Stimulated activated naive CD4-positive, alpha-beta T cell (primary cell): ENCODE results near the gene FBXL17.

Experiments
- DNase-seq, 6 experiments: peaks; one replicate each; lab custom pipeline; 2025; lab: John Stamatoyannopoulos, UW

The FBXL17 gene

DNA sequence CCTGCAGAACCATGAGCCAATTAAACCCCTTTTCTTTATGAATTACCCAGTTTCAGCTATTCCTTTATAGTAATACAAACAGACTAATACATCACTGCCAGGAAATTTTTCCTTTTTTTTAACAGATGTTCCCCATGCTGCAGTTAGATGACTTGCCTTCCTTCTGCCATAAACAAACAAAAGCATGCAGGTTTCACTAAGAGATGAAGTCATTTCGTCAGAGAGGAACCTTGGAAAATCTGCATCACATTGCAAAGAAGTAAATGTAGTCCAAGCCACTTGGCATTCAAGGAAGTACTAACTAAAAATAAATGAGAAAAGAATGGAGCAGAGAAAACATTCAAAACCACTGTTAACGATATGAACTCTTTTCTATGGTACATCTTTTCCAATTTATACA lies 517.1 kb downstream of the FBXL17 start:
- DNase-seq: no peak

- no peak for DNase-seq
These were observed 518.8 kb downstream of the FBXL17 start for GRCh38 chr5:107863125-107863524.

DNA sequence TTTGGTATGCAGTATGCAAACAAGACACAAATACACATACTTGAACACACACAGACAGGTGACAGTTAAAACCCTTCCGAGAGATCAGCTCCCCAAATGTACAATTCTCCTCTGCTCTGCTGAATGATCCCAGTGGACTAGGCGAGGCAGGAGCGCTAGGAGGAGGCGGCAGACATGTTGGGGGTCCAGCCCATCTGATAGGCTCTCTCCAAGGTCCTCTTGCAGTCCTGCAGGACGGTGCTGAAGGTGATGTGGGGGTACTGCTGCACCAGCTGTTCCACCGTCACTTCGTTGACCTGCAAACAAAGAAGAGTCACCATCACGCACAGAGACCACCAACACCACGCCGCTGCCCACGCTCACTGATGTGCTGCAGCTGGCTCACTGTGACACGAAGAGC lies 520.3 kb downstream of the FBXL17 start:
- DNase-seq: no peak

DNA sequence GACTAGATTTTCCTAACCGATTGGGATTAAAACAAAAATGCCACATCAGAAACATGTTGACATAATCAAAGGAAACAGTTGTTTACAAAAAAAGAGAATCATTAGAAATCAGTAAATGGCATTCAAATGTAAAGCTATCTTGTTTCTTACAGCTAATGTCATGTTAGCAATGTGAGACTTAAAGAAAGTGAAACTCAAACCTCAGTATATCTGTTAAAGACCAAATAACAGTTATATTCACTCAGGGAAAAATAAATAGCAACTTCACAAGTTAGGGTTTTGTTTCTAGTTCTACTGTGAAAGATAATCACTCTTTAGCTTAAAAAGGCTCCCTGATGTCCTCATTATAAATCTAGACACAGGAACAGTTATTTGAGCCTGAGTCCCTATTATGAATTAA lies 521.9 kb downstream of the FBXL17 start:
- DNase-seq: no peak

DNA sequence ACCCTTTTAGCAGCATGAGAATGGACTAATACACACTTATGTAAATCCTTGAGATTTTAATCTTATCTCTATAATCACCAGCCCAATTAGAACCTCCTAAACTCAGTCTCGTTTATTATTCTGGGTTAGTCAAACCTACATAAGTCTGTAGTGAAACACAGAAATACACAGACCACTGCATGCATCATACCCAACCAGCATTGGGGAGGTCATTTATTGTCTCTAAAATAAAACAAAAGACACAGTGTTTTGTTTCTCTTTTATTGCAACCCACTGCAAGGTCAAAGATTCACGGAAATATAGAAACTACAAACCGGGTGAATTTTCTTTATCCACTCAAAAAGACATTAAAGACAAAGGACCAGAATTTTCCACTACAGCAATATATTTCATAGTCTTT lies 523.1 kb downstream of the FBXL17 start:
- DNase-seq: no peak

DNA sequence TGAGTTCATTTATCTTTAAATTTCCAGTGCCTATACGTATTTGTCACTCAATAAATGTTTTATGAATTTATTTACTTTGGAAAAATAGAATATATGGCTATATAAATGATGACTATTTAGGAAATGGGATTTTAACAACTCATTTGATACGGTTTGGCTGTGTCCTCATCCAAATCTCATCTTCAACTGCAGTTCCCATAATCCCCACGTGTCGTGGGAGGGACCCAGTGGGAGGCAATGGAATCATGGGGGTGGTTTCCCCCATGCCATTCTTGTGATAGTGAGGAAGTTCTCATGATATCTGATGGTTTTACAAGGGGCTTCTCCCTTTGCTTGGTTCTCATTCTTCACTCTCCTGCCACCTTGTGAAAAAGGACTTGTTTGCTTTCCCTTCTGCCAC lies 523.6 kb downstream of the FBXL17 start:
- DNase-seq: no peak

GRCh38 chr5:107857785-107858184 lies 524.1 kb downstream of the FBXL17 start:
- no peak for DNase-seq

GRCh38 chr5:107855171-107855570 lies 526.7 kb downstream of the FBXL17 start:
- DNase-seq: no peak

DNA sequence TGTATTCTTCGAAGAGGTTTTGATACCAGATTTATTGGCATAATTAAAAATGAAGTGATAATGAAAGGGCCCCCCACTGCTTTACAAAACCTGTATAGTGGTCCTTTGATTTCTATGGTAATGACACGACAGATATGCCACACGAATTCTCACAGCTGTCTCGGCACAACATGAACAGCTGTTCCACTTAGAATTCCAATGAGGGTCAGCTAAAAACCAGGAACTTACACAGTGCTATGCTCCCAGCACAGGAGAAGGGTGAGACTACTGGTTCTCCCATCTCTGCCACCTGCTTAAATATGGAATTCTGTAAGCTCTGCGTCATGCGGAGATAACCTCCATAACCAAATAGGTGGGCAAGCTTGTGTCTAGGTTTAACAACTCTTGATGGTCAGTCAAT lies 528.2 kb downstream of the FBXL17 start:
- DNase-seq: no peak

- no peak for DNase-seq
These were observed 528.9 kb downstream of the FBXL17 start for GRCh38 chr5:107853031-107853430.

GRCh38 chr5:107849118-107849517 lies 532.8 kb downstream of the FBXL17 start:
- no peak for DNase-seq

DNA sequence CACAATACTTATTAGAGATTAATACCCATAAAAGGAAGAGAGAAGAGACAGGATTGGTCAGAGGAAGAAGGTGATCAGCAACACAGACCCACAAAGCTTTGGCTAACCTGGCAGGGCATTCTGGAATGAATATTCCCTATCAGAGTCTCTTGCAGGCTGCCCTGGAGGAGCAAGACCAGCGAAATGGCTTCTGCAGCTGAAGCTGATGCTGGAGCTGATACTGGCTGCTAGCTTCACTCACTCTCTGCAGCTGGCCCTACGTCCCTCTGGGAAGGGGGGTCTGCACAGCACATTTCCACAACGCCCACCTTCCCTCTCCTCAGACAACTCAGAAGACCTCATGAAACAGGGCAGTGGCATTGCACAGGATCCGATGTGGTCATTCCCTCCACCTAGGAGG lies 541.3 kb downstream of the FBXL17 start:
- DNase-seq: no peak

DNA sequence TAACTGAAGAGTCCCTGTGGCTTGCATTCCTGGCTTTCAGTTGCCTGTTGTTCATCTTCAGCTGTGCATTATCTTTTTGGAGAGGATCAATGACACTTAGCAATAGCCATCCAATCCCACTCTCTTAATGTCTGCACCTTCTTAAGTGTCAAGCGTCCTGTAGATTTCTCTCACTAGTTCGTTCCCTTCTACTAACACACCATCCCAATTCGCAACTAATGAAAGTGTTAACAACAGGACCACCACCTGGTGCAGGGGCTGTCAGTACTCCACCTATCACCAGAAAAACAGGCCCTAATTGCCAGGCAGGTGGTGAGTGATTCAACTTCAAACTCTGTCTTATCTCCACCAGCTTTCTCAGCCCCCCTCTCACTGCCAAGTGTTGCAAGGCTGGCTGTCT lies 541.7 kb downstream of the FBXL17 start:
- DNase-seq: no peak

GRCh38 chr5:107835096-107835495 lies 546.8 kb downstream of the FBXL17 start:
- DNase-seq: no peak

DNA sequence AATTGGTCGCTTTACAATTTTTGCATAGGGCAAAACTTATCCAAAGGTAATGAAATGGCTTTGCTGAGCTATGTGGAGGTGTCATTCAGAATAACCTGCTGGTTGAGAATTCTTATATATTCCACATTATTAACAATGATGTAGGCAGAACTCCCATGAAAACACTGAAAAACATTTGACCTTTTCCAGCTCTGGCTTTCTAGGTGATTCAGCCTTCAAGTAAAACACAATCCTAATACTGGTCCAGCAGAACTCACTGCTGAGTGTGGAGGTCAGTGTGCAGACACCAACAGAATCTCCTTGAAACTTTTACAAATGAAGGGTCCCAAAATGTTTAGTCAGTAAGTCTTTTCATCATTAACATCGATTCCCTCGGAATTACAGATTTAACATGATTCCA lies 549.2 kb downstream of the FBXL17 start:
- DNase-seq: no peak

GRCh38 chr5:107831612-107832395 lies 550.1 kb downstream of the FBXL17 start:
- no peak for DNase-seq

GRCh38 chr5:107830750-107831149 lies 551.1 kb downstream of the FBXL17 start:
- DNase-seq: no peak

- DNase-seq: no peak
These were observed 555.4 kb downstream of the FBXL17 start for GRCh38 chr5:107826311-107827000.

- no peak for DNase-seq
These were observed 557.1 kb downstream of the FBXL17 start for GRCh38 chr5:107824821-107825220.

- no peak for DNase-seq
These were observed 560.6 kb downstream of the FBXL17 start for GRCh38 chr5:107821288-107821687.

- DNase-seq: no peak
These were observed 561.5 kb downstream of the FBXL17 start for GRCh38 chr5:107820429-107820828.

DNA sequence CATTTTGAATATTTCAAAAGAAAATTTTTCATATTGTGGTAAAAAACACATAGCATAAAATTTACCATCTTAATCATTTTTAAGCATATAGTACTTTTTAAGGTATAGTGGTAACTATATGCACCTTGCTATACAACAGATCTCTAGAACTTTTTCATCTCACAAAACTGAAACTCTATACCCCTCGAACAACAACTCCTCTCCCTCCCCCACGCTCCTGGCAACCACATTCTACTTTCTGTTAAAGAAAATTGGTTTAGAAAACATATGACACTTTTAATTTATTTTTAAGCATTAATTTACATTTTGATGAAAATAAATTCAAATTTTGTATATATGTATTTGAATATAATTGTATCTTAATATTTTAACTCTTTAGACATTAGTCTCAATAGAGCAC lies 563.9 kb downstream of the FBXL17 start:
- DNase-seq: no peak

GRCh38 chr5:107817436-107817835 lies 564.5 kb downstream of the FBXL17 start:
- DNase-seq: no peak

DNA sequence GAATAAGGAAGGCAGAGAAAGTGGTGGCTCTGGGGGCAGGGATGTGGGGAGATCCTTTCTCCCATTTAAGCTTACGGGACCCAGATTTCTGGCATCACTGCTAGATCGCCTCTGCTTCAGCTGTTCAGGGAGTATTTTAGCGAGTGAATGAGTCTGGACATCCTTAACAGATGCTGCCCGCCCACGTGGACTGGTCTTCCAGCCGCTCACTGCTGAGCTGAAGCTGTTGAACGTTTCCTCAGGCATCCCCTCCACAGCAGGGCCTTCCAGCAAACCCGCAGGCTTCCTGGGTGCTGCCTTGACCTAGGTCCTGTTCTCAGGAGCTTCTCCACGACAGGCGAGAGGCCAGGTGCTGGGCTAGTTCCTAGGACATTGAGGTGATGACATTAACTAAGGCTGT lies 566.8 kb downstream of the FBXL17 start:
- no peak for DNase-seq
